HG03354 (cell line): ENCODE results near the gene CRHR1.

Experiments
- ATAC-seq: cut with Tn5 transposase; IDR thresholded peaks from one replicate; pipeline ENCODE4 v1.9.1; 2021; ENCODE audit warnings: mild to moderate bottlenecking; ENCODE audit not compliant: unreplicated experiment, poor library complexity, severe bottlenecking

The CRHR1 gene

DNA sequence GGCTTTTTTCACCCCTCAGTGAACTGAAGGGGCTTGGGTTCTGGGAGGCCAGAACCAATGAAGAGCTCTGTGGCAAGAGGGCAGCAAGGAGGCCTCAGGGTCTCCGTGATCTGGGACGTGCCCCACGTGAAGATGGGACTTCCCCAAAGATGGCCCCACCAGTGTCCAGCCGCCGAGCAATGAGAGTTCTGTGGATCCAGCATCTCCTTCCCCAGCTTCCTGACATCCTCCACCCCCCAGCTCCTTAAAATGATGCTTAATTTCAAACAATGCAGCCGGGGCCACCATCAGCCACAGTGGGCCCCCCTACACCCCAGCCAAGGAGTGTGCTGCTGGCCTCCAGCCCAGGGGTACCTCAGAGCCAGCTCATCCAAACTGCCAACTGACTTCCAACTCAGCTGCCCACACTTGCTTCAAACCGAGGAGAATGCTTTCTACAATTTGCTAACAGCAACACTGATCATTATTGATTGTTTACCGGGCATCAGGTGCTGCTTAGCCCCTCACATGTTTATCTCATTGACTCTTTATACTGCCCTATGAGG, 54.7 kb downstream of the CRHR1 start:
- no peak for ATAC-seq

DNA sequence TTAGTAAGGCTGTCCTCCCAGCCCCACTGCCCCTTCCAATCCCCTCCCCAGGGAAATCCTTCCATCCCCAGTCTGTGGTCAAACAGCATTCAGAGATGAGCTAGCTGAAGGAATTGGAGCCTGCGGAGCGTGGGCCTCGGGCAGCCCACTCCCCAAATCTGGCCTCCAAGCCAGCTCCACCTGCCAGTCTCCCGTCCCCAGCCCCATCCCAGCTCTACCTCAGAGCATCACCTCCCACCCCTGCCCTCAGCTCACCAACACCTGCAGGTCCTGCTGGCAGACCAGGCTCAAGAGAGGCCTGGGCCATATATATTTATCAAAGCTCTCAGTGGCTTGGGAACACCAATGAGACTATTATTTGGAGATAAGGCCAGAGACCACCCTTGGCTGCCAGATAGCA, 55.3 kb downstream of the CRHR1 start:
- no peak for ATAC-seq

GRCh38 chr17:45841186-45841585, 57.1 kb downstream of the CRHR1 start:
- ATAC-seq = no peak

DNA sequence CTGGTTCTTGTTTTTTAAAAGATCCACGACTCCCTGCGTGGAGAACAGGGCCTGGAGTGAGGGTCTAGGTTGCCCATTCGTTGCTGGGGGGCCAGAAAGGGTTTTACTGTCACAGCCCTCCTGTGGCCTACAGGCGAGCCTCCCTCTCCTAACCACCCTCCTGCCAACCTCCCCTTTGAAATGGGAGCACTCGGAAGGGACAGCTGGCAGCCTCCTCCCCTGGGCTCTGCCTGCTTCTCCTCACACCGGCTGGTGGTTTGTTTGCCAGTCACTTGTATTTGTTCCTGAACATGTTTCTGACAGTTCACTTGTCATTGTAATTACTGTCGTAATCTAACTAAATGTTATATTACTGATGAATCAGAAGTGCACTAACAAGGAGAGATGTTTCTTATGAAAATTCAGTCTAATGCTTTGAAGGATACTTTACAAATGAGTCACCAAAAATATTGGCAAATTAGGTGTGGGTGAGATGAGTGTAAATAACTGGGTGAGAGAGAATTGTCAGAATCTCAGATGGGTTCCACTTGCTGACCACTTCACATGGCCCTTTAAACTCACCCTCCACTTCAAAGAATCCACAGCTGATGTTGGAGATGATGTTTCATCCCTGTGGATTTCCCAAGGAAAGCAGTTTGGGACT, 57.9 kb downstream of the CRHR1 start:
- no peak for ATAC-seq

- no peak for ATAC-seq
Measured at GRCh38 chr17:45843722-45844121, 59.6 kb downstream of the CRHR1 start.

GRCh38 chr17:45844695-45845375, 60.7 kb downstream of the CRHR1 start, which contains the start of gene SPPL2C:
TSS of gene SPPL2C (plus strand) at chr17:45844881. CDS start at chr17:45844907, 26 bp downstream.
- ATAC-seq = no peak

DNA sequence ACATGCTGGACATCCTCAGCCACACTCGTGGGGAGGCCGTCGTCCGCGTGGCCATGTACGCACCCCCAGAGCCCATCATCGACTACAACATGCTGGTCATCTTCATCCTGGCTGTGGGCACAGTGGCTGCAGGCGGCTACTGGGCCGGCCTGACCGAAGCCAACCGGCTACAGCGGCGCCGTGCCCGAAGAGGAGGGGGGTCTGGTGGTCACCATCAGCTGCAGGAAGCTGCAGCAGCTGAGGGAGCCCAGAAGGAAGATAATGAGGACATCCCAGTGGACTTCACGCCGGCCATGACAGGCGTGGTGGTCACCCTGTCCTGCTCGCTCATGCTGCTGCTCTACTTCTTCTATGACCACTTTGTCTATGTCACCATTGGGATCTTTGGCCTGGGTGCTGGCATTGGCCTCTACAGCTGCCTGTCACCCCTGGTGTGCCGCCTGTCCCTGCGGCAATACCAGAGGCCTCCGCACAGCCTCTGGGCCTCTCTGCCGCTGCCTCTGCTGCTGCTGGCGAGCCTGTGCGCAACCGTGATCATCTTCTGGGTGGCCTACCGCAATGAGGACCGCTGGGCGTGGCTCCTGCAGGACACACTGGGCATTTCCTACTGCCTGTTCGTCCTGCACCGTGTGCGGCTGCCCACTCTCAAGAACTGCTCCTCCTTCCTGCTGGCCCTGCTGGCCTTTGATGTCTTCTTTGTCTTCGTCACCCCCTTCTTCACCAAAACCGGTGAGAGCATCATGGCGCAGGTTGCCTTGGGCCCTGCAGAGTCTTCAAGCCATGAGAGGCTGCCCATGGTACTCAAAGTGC, 61.5 kb downstream of the CRHR1 start:
- no peak for ATAC-seq

- ATAC-seq = no peak
Measured at GRCh38 chr17:45846223-45846622, 62.1 kb downstream of the CRHR1 start.

DNA sequence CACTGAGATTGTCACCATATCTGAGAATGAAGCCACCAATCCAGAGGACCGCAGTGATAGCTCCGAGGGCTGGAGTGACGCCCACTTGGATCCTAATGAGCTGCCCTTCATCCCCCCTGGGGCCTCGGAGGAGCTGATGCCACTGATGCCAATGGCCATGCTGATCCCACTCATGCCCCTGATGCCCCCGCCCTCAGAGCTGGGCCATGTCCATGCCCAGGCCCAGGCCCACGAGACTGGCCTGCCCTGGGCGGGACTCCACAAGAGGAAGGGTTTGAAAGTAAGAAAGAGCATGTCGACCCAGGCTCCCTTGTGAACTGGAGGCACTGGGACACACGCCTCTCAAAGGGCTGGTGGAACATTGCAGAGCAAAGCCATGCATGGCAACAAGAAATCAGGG, 62.5 kb downstream of the CRHR1 start:
- no peak for ATAC-seq

- no peak for ATAC-seq
Measured at GRCh38 chr17:45847101-45847500, 63.0 kb downstream of the CRHR1 start.

- no peak for ATAC-seq
Measured at GRCh38 chr17:45847747-45848146, 63.6 kb downstream of the CRHR1 start.

- no peak for ATAC-seq
Measured at GRCh38 chr17:45848405-45848804, 64.3 kb downstream of the CRHR1 start.

GRCh38 chr17:45848868-45849535, 64.9 kb downstream of the CRHR1 start:
- ATAC-seq = no peak

DNA sequence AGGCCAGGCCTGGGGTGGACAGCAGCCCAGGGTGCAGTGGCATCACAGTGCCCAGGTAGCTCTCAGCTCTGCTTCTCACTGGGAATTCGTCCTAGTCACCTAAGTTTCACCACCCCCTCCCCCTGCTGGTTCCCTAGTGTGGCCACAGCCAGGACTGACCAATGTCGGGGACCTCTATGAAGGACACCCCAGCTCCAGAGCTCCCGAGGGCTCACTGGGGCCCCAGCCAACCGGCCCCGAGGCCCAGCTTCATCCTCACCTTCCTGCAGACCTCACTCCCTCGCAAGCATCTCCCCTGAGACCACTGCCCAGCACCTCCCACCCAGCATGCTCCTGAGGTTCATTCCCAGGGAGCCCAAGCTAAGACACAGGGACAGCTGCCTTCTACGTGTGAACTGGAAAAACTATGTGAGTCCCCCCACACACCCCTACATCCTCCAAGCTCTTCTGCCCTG, 65.4 kb downstream of the CRHR1 start:
- no peak for ATAC-seq

DNA sequence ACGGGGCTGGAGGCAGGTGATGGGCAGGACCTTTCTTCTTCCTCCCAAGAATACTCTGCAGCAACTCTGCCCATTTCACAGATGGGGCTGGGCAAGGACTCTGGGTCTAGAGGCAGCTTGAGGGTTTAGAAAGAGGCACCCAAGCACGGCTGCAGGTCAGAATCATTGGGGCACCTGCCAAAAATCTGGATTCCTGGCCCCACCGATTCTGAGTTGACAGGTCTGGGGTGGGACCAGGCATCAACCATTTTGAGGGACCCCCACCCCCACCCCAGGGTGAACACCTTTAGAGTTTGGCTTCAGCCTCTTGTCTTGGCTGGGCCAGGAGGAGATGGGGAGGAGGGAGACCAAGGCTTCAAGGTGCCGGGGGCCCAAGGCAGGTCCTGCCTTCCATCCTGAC, 65.9 kb downstream of the CRHR1 start:
- ATAC-seq = no peak

DNA sequence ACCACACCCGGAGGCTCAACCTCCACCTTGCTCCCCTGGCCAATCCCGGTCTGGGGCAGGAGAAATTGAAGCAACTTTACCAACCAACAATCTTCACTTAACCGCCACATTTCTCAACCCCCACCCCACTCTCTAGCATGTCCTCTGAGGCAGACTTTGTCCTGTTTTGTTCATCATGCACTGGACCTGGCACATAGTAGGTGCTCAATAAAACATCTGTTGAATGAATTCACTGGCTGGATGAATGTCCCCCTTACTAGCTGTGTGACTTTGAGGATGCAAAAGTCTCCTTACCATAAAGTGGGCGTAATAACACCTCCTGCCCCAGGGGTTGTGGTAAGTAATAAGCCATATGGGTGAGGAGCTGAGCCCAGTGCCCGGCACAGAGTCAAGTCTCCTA, 66.3 kb downstream of the CRHR1 start:
- ATAC-seq = no peak

DNA sequence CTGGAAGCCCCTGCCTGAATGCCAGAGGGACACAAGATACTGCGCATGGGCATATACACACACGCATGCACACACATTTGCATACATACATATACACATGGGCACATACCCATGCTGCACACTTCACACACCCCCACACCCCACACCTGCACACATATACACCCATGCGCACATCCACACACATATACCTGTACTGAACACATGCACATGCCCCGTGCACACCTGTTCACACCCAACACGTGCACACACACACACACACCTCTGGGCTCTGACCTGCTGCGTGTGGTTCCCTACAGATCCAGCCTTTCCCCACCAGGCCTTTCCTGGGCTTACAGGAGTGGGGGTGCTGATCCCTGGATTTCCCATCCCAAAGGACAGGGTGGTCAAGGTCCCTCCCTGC, 66.9 kb downstream of the CRHR1 start:
- ATAC-seq = no peak

DNA sequence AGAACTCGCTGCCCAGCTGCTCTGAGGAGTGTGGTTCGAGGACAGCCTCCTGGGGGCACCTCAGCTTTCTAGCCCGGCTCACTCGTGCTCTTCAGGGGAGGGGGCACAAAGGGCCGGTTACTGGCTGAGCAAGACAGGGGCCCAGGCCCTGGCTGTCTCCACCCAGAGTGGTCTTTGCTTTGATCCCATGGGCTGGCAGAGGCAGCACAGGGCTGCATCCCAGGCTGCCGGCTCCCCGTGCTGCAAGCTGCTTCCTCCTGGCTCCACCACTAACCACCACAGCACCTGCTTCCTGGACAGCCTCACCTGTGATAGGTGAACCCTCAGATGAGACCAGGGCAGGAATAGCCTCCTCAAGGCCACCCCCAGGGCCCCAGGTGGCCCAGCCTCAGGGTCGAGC, 67.3 kb downstream of the CRHR1 start:
- no peak for ATAC-seq

GRCh38 chr17:45851873-45852272, 67.8 kb downstream of the CRHR1 start:
- ATAC-seq = no peak
